ENCODE results near the gene IRX2. TPM values are rescaled to one million over a fixed set of nuclear protein-coding genes. Genes with fewer than 3 reads are reported as not detected.

IRX2 gene
- not detected in 2 replicates for total RNA-seq (2014; rRNA removed; shearing (Covaris generic))

DNA sequence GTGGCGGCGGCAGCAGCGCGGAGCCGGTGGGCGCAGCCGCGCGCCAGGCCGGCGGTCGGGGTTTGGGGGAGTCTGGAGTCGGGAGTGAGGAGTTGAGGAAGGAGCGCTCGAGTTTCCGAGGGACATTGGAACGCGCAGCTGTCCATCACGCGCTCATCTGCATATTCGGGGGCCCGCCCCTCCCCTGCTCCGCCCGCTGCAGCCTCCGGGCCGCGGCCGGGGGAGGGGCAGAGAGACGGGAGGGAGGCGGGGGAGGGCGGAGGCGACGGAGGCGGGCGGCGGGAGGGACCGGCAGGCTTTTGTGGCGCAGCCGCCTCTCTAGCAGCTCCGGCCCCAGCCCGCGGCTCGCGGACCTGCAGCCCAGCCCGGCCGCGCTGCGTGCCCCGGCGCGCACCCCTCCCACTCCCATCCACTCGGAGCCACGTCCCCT lies at the start of gene IRX2:
Gene IRX2 (minus strand): TSS at position 86 of the 430 bp plus-strand sequence. CDS start 264 bp downstream, outside the sequence.
- no peak for DNase-seq (ENCODE audit: low read depth)

DNA sequence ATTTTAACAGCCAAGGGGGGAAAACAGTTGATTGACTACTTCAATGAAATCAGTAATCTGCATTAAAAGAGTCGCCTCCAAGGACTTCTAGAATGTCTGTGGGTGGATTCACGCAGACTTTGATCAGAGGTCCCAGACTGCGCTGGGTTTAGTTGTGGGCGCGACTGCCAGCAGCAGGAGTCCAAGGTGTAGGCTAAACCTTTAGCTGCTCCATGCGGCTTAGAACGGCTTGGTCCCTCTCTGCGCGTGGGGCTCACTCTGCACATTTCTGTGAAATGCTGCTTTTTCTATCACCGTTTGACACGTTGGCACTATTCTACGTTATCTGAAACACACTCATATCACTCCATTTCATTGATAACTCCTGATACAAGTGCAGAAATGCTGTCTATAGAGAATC lies 48.6 kb upstream of the IRX2 start:
- DNase-seq (ENCODE audit: low read depth), result no peak

DNA sequence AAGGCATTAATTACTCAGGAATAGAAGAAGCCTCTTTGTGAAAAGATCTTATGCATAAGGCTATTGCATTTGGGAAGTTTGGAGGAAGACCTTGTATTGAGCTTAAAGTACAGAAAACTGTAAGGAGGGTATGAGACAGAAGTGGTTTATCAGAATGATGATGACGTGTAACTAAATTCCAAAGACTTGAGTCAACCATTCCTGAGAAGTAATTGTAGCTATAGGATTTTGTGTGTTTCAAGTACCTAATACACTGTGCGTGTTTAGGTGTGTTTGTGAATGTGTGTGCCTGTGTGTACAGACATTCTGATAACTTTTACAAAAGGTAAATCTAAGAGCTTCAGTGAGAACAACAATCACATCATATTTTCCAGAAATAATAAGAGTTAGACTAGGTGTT lies 46.5 kb upstream of the IRX2 start:
- peak; percentile 24 for DNase-seq (ENCODE audit: low read depth)

DNA sequence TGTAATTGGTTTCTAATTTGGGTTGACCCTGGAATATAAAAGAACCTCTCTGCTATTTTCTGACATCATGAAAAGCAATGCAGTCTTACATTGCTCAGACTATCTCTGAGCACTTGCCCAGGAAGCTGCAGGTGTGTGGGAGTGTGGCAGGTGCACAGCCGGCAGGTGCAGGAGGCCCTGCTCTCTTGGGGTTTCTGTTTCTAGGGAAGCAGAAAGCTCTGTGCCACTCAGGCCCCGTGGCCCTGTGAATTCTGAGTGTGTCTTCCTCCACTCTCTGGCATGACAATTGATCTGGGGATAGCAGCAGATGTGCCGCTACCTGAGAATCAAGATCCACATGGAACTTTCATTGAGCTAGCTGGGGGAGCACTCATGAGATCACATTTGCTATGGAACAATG lies 45.7 kb upstream of the IRX2 start:
- no peak for DNase-seq (ENCODE audit: low read depth)

DNA sequence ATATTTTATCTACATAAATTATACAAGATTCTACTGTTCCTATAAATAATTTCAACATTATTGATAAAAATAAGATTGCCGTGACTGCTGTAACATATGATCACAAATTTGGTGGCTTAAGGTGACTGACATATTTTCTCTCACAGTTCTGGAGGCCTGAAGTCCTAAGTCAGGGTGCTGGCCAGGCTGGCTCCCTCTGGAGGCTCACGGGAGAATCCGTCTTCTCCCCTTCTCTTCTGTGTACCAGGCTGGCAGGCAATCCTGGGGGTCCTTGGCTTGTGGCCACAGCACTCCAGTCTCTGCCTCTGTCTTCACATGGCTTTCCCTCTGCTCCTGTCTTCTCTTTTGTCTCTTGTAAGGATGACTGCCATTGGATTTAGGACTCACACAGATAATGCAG lies 31.7 kb upstream of the IRX2 start:
- DNase-seq (ENCODE audit: low read depth), result no peak

DNA sequence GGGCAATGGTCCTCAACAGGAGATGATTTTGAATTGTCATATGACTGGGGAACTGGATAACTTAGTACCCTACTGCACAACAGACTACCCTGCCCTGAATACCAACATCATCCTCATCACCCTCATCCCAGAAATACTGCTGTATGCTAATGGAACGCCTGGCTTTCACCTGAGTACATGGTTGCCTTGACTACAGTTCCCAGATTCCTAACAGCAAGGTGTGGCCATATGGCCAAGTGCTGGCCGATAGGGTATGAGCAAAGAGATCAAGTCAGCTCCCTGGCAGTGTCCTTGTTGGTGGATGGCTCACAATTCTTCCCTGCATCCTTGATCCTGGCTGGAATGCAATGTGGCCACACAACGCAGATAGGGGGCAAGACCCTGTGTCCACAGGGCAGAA lies 31.2 kb upstream of the IRX2 start:
- DNase-seq (ENCODE audit: low read depth), result no peak

DNA sequence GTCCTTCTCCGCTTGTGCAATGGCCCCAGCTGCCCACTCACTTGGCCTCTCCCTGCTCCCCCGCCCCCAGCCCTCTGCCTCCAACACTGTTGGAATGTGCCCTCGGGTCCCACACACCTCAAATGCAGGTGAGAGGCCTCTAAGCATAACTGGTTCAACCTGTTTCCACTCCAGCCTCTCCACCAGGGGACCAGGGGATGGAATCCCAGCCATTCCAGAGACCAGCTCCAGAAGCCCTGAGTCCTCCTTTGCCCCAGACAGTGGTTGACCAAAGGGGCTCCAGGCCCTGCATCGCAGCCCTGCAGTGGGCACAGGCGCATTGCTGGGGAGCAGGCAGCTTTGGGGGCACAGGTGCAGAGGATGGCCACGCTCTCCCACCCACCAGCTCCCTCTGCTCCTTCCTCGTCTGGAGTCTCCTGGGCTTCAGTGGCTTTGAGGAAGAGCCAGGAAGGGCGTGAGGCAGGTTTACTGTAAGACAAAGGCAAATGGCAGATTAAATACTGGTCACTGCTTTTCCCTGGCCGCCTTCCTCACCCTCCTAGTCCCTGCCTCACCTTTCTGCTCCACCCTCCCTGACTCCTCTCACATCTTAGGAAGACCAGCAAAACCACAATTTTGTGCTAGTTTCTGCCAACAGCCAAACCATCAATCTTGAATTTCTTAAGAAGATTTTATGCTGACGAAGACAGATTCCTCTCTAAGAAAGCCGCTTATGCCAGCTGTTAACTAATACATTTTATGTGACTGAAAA lies 29.1 kb upstream of the IRX2 start:
- DNase-seq (ENCODE audit: low read depth), result no peak

DNA sequence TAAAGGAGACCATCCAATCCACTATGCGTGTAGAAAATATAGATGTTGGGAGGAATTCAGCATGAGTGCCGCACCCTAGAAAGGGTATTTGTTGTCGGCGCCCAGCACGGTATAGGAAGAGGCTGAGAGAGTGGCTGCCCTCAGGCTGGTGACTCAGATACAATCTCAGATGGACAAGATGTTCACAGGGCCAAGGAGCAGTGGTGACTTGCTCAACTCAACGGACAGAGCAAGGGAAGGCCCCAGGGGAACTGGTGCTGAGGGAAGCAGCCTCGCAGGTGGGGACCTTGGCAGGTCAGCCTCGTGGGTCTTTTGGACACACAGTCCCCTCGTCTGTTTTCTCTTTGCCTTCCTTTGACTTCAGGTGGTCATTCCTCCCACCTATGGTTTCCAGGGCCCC lies 28.0 kb upstream of the IRX2 start:
- DNase-seq (ENCODE audit: low read depth), result no peak

DNA sequence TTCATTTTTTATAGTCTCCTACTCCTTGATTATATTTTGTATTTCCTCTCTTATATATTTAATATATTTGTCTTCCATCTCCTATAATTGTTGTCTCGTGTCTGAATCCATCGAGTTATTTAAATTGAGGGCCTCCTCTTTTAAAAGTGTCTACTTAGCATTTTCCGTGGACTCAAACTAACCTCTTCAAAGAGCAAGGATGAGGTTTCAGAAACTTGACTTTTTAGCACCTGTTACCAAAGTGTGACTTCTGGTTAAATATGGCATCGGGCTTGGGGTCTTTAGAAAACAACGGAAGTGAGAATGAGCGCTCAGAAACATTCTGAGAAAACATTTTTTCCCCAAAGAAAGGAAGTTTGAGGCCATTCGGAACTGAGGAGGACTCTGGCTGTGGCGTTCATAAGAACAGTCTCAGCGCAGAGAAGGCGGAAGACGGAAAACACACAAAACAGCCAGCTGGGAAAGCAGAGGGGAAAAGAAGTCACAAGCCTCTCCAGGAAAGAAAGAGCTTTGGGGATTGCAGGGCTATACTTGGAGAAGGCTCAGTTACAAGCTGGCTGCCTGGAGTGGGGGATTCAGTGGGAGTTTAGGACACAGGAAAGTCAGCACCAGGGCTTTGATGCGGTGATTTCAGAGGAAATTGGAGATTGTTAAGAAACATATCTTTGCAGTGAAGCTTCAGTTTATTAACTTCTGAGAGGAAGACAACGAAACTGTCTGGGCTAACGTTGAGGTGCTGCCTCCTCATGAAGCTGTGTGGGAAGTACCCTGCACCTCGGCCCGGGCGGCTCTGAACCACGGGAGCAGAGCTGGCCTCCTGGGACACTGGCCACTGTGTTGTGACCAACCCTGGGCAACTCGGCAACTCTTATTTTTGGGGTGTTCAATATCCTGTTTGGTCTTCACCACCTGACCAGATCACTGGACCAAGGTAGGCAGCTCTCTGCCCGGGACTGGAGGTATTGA lies 25.1 kb upstream of the IRX2 start:
- no peak for DNase-seq (ENCODE audit: low read depth)

DNA sequence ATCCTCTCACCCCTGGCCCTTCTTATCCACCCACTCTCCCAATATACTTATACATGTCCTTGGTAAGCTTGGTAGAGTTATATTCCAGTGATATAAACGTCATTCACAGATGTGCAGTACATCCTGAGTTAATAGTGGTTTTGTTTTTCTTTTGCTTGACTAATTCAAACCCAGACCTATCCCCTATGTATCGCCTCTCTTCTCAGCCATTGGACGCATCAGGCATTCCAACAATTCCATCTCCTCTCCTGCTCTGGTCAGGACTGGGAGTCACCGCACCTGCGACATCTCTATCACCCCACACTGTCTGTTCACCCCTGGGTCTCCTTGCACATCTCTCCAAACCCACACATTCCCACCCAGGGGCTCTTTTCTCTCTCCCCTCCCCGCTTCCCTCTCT lies 21.9 kb upstream of the IRX2 start:
- DNase-seq (ENCODE audit: low read depth), result no peak

DNA sequence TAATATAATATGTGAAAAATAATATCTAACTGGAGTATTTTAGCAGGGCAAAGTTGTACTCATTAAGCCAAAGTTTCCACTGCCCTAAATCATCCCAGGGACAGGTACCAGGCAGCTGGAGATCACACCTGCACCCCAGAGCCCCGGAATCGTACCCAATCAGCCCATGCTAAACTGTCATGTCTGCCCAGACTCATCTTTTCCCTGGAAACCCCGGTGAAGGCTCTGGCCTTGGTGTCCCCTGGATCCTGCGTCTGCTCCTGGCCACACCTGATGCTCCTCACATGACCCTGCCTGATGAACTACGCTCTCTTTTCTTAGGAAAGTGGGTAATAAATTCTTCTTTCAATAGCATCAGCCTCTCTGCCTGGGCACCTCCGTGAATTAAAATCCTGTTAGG lies 15.6 kb upstream of the IRX2 start:
- no peak for DNase-seq (ENCODE audit: low read depth)

DNA sequence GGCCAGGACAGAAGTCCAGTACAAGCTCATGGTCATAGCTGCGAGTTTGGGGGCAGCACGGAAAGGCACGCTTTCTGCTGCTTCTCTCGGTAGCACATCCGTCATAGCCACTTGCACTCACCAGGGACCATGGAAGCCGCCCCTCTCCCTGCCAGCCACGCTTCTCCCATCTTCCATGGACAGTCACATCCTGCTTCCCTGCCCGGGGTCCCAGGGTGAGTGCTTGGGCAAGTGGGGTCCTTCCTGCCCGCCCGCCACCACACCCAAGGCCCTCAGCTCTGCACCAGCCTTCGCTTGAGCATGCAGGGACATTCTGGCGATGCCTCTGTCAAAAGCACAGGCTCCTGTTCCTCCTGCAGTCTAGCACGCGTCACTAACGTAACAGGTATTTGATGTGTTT lies 13.1 kb upstream of the IRX2 start:
- DNase-seq (ENCODE audit: low read depth), result no peak

DNA sequence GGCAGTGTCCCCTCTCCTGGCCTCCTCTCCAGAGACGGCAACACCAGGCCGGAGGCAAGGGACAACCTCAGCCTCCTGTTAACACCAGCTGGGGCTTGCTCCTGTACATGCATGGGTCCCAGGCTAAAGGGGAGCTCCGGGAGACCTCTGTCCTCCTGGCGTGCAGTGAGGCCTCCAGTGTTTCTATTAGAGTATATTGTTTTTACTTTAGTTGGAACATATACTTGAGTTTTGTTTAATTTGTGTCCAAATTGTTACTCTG lies 12.0 kb upstream of the IRX2 start:
- DNase-seq (ENCODE audit: low read depth), result no peak

DNA sequence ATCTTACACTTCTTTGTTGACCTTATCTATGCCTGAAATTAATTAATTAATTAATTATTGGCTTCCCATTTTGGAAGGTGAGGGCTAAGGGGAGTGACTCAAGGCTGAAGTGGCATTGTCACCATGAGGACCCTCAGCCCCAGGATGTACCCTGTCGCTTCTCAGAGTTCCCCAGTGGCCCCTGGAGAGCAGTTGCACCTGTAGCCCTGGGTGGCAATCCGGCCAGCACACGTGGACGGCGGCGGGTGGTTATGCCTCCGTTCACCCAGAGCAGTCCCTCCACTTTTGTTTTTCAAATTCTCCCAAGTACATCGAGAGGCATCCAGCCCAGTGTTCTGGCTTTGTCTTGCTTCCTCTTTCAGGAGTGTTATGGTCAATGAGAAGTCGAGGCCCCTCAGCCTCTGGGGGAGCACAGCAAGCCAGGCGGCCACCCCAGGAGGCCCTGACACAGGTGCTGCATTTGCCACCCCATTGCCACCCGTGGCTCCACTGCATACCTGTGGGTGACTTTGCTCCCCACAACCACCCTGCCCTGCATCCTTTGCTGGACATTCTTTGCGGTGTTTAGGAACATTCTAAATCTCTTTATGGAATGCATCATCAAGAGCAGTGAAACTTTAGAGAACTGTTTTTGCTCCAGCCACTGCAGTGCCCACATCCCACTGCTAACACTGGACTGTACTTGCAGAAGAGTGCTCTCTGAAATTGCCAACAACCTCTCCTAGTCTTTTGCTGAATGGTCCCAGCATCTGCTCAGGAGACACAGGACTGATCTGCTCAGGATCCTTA lies 11.5 kb upstream of the IRX2 start:
- DNase-seq (ENCODE audit: low read depth), result no peak

DNA sequence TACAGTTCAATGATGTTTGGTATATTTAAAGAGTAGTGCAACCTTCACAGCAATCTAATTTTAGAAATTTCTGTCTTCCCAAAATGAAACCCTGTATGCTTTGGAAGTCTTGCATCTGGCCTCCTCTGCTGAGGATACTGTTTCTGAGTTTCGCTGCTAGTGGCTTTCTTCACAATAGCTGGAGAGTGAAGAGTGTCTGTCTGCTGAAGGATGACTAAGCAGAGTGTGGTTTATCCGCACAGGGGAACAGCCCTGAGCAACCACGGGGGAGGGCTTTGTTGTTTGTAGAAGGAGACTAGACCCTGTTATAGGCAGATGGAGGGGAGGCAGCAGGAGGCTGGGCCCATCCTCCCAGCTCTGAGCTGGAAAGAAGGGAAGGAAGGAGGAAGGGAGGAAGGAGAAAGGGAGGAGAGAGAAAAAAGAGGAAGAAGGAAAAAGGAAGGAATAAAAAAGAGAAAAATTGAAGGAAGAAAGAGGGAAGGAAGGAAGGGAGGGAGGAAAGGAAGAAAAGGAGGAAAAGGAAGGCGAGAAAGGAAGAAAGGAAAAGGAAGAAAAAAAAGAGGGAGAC lies 10.5 kb upstream of the IRX2 start:
- DNase-seq (ENCODE audit: low read depth), result peak; percentile 8

DNA sequence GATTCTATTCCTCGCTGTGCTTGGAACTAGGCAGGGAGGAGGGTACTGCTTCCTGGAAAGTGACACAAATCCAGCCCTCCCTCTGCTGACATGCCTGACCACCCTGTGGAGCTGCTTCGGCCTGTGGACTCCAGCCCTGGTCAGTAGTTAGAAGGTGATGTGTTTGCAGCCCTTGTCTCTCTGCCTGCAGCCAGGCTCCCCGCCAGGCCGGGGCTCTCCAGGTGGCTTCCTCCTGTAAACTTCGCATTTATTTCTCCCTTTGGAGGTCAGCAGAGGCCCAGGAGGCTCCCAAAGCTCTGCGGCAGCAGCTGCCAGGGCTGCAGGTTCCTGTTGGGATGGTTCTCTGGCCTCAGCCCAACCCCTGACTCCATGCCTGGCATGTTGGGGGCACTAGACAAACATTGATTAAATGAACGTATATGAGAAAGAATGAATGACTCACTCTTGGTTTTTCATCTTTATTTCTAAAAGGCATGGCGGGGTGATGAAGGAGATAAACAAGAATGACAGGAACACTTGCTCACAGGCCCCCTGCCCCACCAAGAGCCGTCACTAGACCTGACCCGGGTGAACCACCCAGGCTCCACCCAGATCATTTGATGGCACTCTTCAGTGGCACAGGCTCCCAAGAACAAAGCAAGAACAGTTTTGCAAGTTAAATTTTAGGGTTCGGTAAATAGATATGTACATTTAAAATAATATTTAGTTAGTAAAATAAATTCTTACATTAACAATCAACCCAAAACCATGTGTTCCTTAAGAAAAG lies 8.4 kb upstream of the IRX2 start:
- no peak for DNase-seq (ENCODE audit: low read depth)

DNA sequence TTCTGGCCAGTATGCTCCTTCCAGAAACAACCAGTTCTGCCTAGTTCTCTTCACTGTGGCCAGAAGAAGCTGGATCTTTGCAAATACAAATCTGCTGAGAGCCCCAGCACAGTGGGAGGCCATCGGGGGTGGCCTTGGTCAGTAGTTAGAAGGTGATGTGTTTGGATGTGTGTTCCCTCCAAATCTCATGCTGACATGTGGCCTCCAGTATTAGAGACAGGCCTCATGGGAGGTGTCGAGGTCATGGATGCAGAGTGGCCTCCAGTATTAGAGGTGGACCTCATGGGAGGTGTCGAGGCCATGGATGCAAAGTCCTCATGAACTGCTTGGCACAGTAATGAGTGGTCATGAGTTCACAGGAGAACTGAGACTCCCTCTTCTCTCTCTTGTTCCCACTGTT lies 7.6 kb upstream of the IRX2 start:
- DNase-seq (ENCODE audit: low read depth), result no peak

DNA sequence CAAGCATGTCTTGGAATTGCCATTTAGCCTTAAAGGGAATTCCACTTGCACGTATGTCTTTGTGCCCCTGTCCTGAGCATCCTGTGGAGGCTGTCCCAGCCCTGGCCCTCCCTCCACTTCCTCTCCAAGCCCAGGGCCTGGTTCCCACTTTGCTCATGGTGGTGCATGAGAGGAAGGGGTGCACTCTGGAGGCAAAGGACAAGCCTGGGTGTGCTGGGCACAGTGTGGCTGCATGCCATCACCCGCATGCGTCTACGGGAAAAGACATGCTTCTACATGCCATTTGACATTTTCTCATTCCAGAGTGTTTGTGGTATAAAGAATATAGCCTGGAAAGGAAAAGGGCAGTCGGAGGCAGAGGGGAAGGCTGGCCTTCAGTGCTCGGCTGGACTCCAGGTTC lies 7.2 kb upstream of the IRX2 start:
- DNase-seq (ENCODE audit: low read depth), result no peak

DNA sequence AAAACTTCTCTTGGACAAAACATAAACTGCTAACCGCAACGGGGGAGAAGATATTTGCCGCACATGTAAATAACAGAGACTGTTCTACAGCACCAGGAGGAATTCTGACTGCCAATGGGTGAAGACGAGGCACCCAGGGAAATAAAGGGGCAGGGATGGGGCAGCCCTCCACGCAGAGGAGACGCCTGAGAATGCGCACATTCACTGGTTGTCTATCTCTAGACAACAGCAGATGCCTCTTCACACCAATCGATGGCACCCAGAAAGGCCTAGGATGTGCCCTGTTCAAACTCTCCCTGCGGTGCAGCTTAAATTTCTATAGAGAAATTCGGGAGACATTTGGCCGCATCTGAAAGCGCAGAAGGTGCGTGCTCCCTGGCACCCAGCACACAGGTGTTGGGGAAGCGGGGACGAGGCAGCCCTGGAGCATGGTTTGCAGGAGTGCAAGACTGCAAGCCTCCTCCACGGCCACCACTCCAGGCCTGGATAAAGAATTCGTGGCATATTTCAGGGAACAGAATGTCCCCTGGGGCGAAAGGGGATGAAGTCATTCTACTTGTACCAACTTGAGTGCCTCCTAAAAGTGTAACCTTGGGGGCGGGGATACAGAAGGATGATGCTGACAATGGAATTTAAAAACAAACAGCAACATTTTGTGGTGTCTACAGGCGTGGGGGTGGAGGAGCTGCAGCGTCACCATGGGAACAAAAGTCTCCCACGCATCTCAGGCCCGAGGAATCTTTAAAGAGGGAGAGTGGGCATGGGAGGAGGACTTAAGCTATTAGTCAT lies 6.3 kb upstream of the IRX2 start:
- DNase-seq (ENCODE audit: low read depth), result peak; percentile 76
